GM21447 (cell line): Measurements from ENCODE around the gene KCNJ14.
"Not testable (repeated sequence)": the region's sequence is repeated elsewhere in the genome, so short reads cannot be mapped to it uniquely, and the experiment has no call there.

Source experiments
- ATAC-seq: cut with Tn5 transposase; IDR thresholded peaks from one replicate; pipeline ENCODE4 v1.9.1; 2021; ENCODE audit not compliant: unreplicated experiment

KCNJ14 gene

DNA sequence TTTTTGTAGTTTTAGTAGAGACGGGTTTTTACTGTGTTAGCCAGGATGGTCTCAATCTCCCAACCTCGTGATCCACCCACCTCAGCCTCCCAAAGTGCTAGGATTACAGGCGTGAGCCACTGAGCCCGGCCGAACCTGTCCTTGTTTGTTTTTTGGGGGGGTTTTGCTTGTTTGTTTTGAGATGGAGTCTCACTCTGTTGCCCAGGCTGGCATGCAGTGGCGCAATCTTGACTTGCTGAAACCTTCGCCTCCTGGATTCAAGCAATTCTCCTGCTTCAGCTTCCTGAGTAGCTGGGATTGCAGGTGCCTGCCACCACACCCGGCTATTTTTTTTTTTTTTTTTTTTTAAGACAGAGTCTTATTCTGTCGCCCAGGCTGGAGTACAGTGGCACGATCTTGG lies 31.3 kb downstream of the KCNJ14 start:
- ATAC-seq: not testable (repeated sequence)

DNA sequence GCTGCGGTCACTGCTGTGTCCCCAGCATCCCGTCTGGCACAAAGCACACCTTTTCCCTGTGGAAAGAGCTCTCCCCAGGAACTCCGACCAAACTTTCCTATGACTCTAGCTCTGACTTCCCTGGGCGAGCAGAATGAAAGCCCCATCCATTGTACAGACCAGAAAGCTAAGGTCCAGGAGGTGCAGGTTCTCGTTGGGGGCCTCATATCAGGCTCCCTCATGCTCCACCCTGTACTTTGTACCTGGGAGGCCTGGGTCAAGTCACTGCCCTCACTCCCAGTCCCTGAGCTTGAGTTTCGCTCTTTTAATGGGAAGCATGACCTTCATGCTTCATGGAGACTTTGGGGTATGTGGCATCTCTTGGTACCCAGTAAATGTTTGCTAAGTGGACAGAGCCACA lies 32.2 kb downstream of the KCNJ14 start:
- no peak for ATAC-seq

DNA sequence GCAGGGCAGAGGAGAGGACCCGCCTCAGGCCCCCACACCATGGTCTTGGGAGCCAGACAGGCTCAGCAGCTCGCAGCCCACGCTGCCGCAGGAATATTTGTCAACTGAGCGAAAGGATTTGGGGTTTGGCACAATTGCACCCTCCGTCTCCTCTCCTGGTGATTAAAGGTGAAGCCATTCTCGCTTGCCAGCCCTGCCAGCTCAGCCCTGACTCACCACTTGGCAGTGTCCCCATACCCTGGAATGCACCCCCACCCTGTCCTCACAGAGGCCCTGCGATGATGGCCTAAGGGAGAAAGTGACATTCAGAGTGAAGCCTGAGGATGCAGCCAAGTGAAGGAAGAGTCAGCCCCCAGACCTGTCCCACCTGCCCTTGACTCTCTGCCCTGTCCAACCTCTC lies 32.6 kb downstream of the KCNJ14 start:
- no peak for ATAC-seq

DNA sequence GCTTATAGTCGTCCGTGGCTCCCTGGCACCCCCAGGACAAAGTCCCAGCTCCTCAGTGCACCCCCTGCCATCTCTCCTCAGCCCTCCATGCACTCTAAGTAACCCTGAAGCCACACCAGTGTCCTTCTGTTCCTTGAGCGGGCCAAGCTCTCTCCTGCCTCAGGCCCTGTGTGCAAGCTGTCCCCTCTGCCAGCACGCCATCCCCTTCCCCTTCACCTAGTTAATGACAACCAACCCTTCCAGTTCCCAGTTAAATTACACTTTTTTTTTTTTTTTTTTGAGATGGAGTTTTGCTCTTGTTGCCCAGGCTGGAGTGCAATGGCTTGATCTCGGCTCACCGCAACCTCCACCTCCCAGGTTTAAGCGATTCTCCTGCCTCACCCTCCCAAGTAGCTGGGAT lies 33.1 kb downstream of the KCNJ14 start:
- not testable (repeated sequence) for ATAC-seq

DNA sequence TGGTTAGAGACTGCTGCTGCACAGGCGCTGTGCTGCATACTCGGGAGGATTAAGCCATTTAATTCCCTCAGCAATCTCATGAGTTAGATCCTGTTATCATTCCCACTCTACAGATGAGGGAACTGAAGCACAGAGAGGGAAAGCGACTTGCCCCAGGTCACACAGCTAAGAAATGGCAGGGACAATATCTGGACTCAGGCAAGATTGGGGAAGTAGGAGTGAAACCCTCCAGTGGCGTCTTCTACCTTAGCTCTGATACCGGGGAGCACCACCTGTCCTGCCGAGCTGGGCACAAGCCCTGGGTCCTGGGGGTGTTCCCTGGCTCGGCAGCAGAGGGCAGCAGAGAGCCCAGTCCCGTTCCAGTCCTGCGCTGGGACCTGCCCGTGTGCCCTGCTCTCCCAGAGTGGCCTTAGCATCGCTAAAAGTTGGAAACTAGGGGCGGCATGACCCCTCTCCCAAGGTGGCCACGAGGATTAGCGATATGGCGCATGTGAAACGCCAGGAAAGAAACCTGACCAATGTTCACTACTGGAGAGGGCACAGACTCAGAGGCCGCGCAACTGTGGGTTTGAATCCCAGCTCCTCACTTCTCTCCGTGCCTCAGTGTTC lies 34.3 kb downstream of the KCNJ14 start:
- no peak for ATAC-seq

DNA sequence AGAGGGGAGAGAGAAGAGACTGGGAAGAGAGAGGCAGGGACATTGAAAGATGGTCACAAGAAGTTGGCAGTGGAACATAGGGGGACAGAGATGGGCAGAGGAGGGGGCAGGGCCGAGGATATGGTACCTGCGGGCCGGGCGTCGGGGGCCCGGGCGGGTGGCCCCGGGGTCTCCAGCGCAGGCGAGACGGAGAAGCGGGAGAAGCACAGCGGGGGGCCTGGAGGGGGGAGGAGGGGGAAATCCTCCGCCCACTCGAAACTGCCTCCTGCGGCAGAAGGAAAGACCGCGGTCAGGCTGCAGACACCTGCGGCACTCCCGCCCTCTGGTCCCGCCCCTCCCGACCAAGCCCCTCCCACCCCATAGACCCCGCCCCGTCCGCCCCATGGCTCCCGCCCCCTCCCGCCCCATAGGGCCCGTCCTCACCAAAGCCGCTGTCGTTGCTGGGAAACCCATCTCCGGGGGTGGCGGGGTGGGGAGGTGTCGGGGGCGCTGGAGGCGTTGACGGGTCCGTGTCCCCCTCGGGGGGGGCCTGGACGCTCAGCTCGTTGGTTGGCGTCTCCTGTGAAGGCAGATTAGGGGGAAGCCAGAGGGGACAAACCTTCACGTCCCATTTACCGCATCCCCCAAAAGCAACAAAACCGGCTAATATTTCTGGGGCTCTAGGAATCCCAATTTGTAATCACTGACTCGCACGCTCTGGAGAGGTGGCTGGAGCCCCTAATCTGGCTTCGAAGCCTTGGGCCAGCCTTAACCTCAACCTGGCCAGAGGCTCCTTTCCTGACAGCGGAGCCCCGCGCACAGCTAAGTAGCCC lies 35.8 kb downstream of the KCNJ14 start:
- ATAC-seq: no peak

DNA sequence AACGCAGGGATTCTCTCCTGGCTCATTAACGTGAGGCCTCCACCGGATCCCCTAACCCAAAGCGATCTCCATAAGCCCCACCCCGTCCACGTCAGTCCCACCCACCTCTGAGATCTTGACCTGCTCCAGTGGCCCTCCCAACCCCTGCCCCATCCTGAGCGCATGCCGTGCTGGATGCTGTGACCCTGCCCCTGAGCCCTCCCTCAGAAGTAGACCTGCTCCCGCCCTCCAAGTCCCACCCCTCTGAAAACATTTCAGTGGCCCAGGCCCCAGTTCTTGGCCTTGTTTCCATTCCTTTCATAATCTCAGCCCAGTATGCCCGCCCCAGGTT lies 36.4 kb downstream of the KCNJ14 start:
- ATAC-seq: no peak

DNA sequence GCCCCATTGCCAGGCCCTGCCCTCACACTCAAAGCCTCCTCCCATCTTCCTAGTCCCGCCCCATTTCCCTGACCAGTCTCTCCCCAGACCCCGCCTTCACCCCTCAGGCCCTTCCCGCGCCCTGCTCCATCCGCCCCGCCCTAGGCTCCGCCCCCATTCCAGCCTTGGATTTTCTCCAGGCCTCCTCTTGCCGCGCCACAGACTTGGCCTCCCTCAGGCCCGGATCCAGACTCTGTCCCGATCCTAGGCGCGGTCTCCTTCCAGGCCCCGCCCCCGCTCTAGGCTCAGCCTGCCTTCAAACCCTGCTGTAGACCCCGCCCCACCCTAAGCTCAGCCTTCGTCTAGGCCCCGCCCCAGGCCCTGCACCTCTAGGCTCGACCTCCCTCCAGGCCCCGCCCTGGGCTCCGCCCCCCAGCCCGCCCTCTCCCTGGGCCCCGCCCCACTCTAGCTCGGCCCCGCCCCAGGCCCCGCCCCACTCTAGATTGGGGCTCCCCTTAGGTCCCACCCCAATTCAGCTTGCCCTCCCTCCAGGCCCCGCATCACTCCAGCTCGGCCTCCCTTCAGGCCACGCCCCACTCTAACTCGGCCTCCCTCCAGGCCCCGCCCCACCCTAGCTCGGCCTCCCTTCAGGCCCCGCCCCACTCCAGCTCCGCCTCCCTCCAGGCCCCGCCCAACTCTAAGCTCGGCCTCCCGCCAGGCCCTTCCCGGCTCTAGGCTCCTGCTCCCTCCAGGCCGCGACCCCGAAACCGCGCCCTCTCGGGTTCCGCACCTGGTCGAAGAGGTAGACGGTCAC lies 37.7 kb downstream of the KCNJ14 start:
- ATAC-seq: peak; percentile 59

DNA sequence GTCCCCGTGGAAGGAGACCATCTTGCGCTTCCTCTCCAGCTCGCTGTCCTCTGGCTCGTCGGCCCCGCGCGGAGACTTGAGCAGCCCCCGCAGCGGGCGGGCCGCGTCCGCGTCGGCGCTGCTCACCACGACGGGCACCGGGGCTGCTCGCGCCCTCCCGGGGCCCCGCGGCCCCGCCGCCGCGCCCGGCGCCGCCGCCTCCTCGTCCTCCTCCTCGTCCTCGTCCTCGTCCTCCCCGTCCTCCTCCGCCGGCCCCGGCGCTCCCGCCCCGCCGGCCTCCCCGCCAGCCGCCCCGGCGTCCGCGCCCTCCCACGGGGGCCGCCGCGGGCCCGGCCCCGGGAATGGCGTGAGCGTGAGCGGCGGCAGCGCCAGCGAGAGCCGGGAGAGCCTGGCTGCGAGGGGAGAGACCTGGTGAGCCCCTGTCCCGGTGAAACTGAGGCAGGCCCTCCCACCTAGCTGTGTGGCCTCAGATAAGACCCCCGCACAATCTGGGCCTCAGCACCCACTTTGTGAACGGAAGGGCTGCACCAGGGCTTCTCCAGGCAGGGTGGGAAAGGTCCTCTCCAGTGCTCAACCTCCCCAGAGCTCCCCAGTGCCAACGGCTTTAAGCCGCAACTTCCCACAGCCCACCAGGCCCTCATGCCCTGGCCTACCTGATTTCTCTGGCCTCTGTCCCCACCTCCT lies 38.5 kb downstream of the KCNJ14 start:
- no peak for ATAC-seq

DNA sequence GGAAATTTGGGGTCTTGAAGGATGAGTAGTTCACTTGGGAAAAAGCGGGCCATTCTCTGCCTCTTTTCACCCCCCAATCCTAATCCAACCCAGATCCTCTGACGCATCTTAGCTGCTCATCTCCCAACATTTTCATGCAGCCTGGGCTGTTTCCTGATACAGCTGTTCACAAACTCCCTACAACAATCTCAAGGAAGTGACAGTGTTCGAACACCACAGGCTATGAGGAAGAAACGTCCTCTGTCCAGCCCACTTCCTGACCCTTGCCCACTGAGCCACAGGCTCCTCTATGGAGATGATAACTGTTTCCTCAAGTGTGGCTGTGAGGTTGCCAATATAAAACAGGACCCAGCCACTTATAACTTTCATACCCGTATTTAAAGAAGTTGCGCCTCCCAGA lies 40.0 kb downstream of the KCNJ14 start:
- ATAC-seq: no peak

DNA sequence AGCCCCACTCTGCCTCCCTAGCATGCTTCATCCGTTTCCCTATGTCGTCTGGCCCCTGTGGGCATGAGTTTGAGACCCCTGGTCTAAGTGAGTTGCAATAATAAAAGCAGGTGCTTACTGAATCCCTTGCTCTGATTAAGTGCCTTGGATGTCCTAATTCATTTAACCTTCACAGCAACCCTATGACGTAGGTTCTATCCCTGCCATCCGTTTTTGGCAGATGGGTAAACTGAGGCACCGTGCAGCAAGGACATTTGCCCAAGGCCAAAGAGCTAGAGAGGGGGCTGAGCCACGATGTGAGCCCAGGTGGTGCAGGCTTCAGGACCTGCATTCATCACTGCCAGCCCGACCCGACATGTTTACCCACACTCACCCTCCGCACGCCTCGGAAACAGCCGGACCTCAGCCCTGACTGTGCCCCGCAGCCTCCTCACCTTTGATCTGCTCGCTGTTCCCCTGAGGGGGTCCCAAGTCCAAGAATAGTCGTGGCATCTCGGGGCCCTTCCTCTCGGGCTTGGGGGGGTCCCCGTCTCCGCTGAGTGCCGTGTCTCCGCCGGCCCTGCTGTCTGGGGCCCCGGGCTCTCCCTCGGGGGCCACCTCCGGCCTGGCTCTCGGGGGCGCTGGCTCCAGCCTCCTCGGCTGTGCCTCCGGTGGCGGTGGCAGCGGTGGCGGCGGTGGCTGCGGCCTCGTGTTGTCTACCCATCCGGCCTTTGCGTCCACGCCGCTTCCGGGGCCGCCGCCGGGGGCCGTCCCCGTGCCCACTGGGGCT lies 41.8 kb downstream of the KCNJ14 start:
- no peak for ATAC-seq

DNA sequence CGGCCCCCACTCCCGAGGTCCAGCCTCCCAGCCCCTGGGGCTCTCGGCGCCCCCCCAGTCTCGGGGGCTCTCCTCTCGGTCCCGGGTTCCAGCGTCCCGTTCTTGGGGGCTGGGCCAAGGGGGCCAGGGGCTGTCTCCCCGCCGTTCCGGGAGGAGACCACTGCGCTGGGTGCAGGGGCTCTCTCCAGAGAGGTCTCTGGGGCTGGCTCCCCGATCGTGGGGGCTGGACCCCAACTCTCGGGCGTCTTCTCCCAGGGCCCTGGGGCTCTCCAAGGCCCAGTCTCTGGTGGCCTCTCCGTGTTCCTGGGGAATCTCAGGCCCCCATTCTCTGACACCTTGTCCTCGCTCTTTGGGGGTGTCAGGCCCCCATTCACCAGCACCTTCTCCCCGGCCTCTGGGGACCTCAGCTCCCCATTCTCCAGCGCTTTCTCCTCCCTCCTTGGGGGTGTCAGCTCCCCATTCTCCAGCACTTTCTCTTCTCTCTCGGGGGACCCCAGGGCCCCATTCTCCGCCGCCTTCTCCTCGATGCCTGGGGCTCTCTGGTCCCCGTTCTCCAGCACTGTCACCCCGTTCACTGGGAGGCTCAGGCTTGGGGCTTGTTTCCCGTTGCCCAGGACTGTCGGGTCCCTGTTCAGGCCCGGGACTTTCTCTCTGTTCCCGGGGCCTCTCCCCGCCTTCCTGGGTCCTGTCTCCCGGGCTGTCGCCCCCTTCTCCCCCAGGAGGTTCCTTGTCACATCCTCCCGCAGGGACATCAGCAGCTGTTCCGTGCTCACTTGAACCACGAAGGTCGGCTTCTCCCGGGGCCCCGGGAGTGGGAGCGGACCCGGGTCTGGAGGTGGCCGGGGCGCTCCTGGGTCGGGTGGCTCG lies 42.6 kb downstream of the KCNJ14 start:
- no peak for ATAC-seq

DNA sequence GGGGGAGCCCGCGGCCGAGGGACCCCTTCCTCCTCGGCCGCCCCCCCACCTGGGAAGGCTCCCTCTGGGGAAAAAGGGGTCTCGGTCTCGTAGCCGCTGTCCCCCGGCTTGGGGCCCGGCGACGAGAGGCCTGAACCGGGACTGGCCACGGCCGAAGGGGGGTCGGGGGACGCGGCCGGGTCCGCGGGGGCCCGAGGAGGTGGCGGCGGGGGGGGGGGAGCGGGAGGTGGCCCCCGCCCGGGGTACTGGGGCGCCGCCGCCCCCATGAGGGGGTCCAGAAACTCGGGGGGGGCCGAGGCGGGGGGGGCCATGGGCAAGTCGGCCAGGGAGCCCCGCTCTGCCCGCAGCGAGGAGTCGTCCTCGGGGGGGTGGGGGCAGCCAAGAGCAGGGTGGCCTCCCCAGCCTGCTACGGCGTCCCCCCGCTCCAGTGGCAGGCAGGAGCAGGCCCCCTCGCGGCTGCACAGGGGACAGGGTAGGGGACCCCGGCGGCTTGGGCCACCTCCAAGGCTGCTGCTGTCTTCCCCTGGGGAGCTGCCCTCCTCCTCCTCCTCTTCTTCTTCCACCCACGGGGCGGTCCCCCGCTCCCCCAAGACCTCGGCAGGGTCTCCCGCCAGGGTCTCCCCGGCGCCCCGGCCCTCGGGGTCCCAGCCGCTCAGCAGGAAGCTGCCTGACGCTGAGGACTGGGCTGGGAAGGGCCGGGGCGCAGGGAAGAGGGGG lies 43.4 kb downstream of the KCNJ14 start:
- ATAC-seq: no peak

DNA sequence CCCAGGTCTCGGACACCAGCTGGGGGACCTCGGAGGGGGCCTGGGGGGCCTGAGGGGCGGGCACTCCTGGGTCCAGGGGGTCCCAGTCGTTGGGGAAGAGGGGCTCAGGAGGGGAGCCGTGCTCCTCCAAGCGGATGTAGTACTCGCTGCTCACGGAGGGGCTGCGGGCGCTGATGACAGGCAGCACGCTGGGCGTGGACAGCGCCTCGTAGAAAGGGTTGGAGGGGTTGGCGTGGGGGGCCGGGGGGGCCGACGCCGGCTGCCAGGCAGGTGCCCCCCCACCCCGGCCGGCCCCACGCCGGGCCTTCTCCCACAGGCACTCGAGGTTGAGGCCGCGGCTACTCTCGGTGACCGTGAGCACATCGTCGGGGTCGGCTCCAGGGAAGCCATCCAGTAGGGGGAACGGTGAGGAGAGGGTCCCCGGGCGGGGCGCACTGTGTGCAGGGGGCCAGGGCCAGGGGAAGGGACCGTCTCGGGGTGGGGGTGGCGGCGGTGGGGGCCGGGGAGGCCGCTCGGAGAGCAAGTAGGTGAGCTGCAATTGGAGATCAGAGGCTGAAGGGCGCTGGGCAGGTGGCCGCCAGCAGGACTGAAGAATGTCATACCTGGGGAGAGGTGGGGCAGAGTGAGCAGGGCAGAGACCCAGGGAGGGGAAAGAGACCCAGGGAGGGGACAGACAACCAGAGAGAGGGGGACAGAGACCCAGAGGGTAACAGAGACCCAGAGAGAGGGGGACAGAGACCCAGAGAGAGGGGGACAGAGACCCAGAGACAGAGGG lies 44.1 kb downstream of the KCNJ14 start:
- no peak for ATAC-seq

DNA sequence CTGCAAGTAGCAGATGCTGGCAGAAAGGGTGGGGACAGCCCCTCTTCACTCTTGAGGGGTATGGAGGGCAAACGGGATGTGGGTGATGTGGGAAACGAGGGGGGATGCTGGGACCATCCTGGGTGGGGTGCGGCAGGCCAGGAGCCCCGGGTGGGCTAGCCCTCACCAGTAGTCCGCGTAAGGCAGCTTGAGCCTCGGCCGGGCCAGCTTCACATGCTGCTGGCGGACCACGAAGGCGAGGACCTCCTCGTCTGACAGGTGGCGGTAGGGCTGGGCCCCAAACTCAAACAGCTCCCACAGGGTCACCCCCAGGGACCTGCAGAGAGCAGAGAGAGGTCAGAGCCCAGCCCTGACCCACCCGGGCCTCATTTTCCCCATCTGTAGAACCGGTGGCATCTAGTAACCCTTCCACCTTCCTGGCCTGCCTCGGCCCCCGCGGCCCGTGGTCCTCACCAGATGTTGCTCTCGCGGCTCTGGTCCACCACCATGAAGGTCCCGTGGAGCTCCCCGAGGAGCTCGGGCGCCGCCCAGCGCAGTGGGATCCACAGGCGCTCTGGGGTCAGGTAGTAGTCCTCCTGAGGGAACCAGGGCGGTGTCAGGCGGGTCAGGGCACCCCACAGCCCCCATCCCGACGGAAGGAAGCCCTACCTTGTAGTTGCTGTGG lies 45.6 kb downstream of the KCNJ14 start:
- no peak for ATAC-seq

DNA sequence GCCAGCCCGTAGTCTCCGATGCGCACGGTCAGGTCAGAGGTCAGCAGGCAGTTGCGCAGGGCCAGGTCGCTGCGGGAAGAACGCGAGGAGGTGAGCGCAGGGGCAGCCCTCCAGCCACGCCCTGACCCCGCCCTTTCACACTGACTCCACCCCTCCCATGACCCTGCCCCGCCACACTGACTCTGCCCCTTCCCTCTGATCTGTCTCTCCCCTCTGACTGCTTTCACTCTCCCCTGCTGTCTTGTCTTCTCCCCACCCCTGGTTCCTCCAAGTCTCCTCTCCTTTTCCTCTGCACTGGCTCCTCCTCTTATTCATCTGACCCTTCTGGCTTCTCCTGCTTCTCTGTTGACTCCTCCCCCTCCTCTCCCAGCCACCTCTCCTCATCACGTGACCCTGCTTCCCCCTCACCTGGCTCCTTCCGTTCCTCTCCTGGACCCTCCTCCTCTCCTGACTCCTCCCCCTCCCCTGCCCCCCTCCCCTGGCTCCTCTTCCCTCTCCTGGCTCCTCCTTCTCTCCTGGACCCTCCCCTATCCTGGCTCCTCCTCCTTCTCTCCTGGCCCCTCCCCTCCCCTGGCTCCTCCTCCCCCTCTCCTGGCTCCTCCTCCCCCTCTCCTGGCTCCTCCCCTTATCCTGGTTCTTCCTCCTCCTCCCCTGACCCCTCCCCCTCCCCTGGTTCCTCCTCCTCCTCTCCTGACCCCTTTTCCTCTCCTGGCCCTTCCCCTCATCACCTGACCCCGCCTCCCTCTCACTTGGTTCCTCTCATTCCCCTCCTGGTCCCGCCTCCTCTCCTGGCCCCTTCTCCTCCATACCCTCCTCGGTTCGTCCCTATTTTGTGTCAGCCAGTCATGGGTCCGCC lies 46.3 kb downstream of the KCNJ14 start:
- ATAC-seq: peak; percentile 47
